K562 (cell line): Measurements from ENCODE around the gene SMOC2. TPM values are rescaled to one million over a fixed set of nuclear protein-coding genes. Genes with fewer than 3 reads are reported as not detected.

Experiments
- ATAC-seq: fragments of 200-7000 bp; cut with Tn5 transposase; 3 replicates; pipeline ENCODE4 v1.9.1; 2020; ENCODE audit warnings: moderate library complexity
- BruUV-seq: library from RNA; stranded (reverse); fragments of 400-500 nt; replicated peaks from 2 replicates; lab custom pipeline; 2021; lab: Mats Ljungman, UMichigan
- CTCF ChIA-PET: fragments of 300-600 bp; formaldehyde crosslinking; extraction: SDS; loops from one replicate; lab custom pipeline; 2021; ENCODE audit warnings: low intra/inter-chr PET ratio; lab: Yijun Ruan, JAX
- POLR2A ChIA-PET: fragments of 300-600, 350-650 bp; sonication (Branson Sonifier 250); formaldehyde crosslinking; extraction: SDS; loops from one replicate; lab custom pipeline; 2021; ENCODE audit warnings: antibody characterized with exemption, inconsistent platforms; lab: Yijun Ruan, JAX
- DNase-seq, 4 experiments: peaks; one replicate each; pipeline versions ENCODE4 v3.0.0 to v3.0.0-alpha.2; 2011 to 2018; ENCODE audit warnings: low spot score in 3 of 4, mixed read lengths in 3 of 4; ENCODE audit errors: extremely low read depth in 1 of 4
- FAIRE-seq: peaks from 2 replicates; lab custom pipeline; 2011; peaks lifted over from hg19 to GRCh38; lab: Jason Lieb, UNC
- H2AFZ ChIP-seq: 2 replicates; pipeline ENCODE4 v1.6.0; 2011; ENCODE audit warnings: low read depth, low read length, control low read depth, inconsistent platforms
- H3K27ac ChIP-seq: fragments of 200-600 bp; 3 replicates; pipeline ENCODE4 v1.8.0; 2011; ENCODE audit warnings: low read depth, mild to moderate bottlenecking, control low read depth, inconsistent platforms, low read length, moderate library complexity, mixed read lengths; ENCODE audit errors: extremely low read depth
- H3K27me3 ChIP-seq, 2 experiments: fragments of 300-600 bp in 1 of 2; 2 replicates in 1 of 2; 3 replicates in 1 of 2; pipeline versions ENCODE4 v1.6.0 to v1.8.0; 2011; ENCODE audit warnings: inconsistent platforms in 2 of 2, low read length in 2 of 2, mild to moderate bottlenecking in 1 of 2, mixed read lengths in 1 of 2, moderate library complexity in 1 of 2; ENCODE audit not compliant: control insufficient read depth in 2 of 2, insufficient read depth in 2 of 2
- H3K36me3 ChIP-seq: fragments of 300-600 bp; 3 replicates; pipeline ENCODE4 v1.8.0; 2011; ENCODE audit warnings: mild to moderate bottlenecking, low read length, inconsistent platforms; ENCODE audit not compliant: control insufficient read depth, insufficient read depth
- H3K4me1 ChIP-seq, 2 experiments: fragments of 200-600 bp in 1 of 2; replicated peaks in 1 of 2; 2 replicates in 1 of 2; 3 replicates in 1 of 2; pipeline versions ENCODE4 v1.5.1 to v1.8.0; 2011; ENCODE audit warnings: inconsistent platforms in 2 of 2, low read length in 2 of 2, mild to moderate bottlenecking in 1 of 2, mixed read lengths in 1 of 2, moderate library complexity in 1 of 2; ENCODE audit not compliant: control insufficient read depth in 2 of 2, insufficient read depth in 2 of 2
- H3K4me2 ChIP-seq: 2 replicates; pipeline ENCODE4 v1.6.1; 2011; ENCODE audit warnings: low read length, control low read depth, inconsistent platforms, mixed read lengths; ENCODE audit not compliant: insufficient read depth
- H3K4me3 ChIP-seq: fragments of 200-600 bp; sonication (generic), shearing (Covaris generic); 2 replicates; pipeline ENCODE4 v1.5.1; 2016; ENCODE audit warnings: control low read depth, inconsistent platforms
- H3K79me2 ChIP-seq: fragments of 200-600 bp; 3 replicates; pipeline ENCODE4 v1.8.0; 2011; ENCODE audit warnings: low read length, inconsistent platforms; ENCODE audit not compliant: control insufficient read depth, insufficient read depth
- H3K9ac ChIP-seq, 2 experiments: 2 replicates each; pipeline versions ENCODE4 v1.6.0 to v1.6.1; 2011; ENCODE audit warnings: low read depth in 2 of 2, low read length in 2 of 2, control low read depth in 1 of 2, inconsistent platforms in 1 of 2, mild to moderate bottlenecking in 1 of 2, mixed read lengths in 1 of 2; ENCODE audit not compliant: insufficient read depth in 1 of 2
- H3K9me1 ChIP-seq: one replicate; pipeline ENCODE4 v1.6.0; 2011; ENCODE audit warnings: inconsistent platforms, mild to moderate bottlenecking, low read length, moderate library complexity; ENCODE audit not compliant: control insufficient read depth, insufficient read depth
- H3K9me3 ChIP-seq: replicated peaks from 2 replicates; pipeline ENCODE4 v1.5.1; 2011; ENCODE audit warnings: low read depth, low read length, inconsistent platforms; ENCODE audit not compliant: control insufficient read depth, insufficient read depth
- H4K20me1 ChIP-seq: replicated peaks from 2 replicates; pipeline ENCODE4 v1.6.1; 2011; ENCODE audit warnings: low read length, inconsistent platforms, mixed read lengths; ENCODE audit not compliant: control insufficient read depth, insufficient read depth
- ETV5 ChIP-seq: sonication (generic); formaldehyde crosslinking; IDR thresholded peaks from 2 replicates; pipeline ENCODE4 v1.4.0; 2020; ENCODE audit warnings: low read depth, mild to moderate bottlenecking, missing genetic modification reagents
- GTF2F1 ChIP-seq: IDR thresholded peaks from 2 replicates; pipeline ENCODE4 v1.6.1; 2011; ENCODE audit warnings: low read depth, low read length, improper control_type of control experiment
- SRSF7 ChIP-seq: fragments of 200-400 bp; formaldehyde crosslinking; optimal IDR thresholded peaks from 2 replicates; pipeline ENCODE3; 2017; ENCODE audit warnings: mild to moderate bottlenecking, low read depth, low read length
- TFAM ChIP-seq: fragments of 250-450 bp; sonication (Bioruptor Pico); conservative IDR thresholded peaks from 2 replicates; pipeline ENCODE4 v1.5.0; 2021; ENCODE audit warnings: mild to moderate bottlenecking, moderate library complexity
- ZNF316 ChIP-seq: fragments of 450-650 bp; IDR thresholded peaks from 2 replicates; pipeline ENCODE4 v1.6.1; 2016
- WGBS: fragments of 100-300 bp; shearing (Covaris generic); methylation state at CpG from one replicate; pipeline ENCODE4 v1.1.6; 2016; ENCODE audit warnings: low coverage, mixed read lengths; ENCODE audit not compliant: insufficient coverage; ENCODE audit errors: missing lambda C conversion rate; 5-methylcytosine and 5-hydroxymethylcytosine counted together
- in situ Hi-C: fragments of 300-500 bp; cut with MboI; formaldehyde crosslinking; loops from 4 replicates; pipeline ENCODE4 v1.15.0; 2018; ENCODE audit warnings: inconsistent platforms, mixed read lengths
- intact Hi-C: fragments of 100-400 bp; cut with micrococcal nuclease; formaldehyde crosslinking; loops from 2 replicates; pipeline ENCODE4 v1.14.2; 2022
- polyA plus RNA-seq, 8 experiments: library from polyadenylated mRNA; depleted of rRNA in 4 of 8; stranded (reverse) in 5 of 8; unstranded in 3 of 8; fragments of >200 nt; fragmentation: Nextera tagmentation in 2 of 8; fragmentation: Illumina TruSeq in 1 of 8; extraction: Ambion mirVana in 2 of 8; extraction: Trizol in 1 of 8; gene quantifications; 2 replicates each; pipeline versions ENCODE4 v1.2.1 to v1.2.3, GENCODE V29; 2011 to 2014; ENCODE audit warnings: inconsistent platforms in 1 of 8, missing spikeins in 1 of 8
- total RNA-seq, 7 experiments: library from RNA; depleted of rRNA in 6 of 7; stranded (reverse); fragments of >200 nt in 6 of 7; fragmentation: Illumina TruSeq in 2 of 7; extraction: Trizol in 2 of 7; gene quantifications; 2 replicates each; pipeline versions ENCODE4 v1.2.1 to v1.2.3, GENCODE V29; 2011 to 2021; ENCODE audit warnings: low replicate concordance in 1 of 7
- TF ChIP-seq, protein P1 (sequence below): fragments of 200-800 bp; sonication (Bioruptor generic); IDR thresholded peaks from 2 replicates; pipeline ENCODE4 v1.6.1; 2017; ENCODE audit warnings: missing genetic modification characterization, missing compliant biosample characterization
- TF ChIP-seq, protein P2 (sequence below): fragments of 250-450 bp; sonication (Bioruptor Pico); IDR thresholded peaks from 2 replicates; pipeline ENCODE4 v1.4.0; 2020
- TF ChIP-seq, protein P3 (sequence below): IDR thresholded peaks from 2 replicates; pipeline ENCODE4 v1.6.1; 2016; ENCODE audit warnings: missing genetic modification characterization, missing compliant biosample characterization

Gene SMOC2
- total and polyA plus RNA-seq, 9 of the 15 experiments (the other 6 are each of a cell fraction or from before 2014, with no cell fraction given) = 0.45 to 2.3 (median 1.1) TPM

DNA sequence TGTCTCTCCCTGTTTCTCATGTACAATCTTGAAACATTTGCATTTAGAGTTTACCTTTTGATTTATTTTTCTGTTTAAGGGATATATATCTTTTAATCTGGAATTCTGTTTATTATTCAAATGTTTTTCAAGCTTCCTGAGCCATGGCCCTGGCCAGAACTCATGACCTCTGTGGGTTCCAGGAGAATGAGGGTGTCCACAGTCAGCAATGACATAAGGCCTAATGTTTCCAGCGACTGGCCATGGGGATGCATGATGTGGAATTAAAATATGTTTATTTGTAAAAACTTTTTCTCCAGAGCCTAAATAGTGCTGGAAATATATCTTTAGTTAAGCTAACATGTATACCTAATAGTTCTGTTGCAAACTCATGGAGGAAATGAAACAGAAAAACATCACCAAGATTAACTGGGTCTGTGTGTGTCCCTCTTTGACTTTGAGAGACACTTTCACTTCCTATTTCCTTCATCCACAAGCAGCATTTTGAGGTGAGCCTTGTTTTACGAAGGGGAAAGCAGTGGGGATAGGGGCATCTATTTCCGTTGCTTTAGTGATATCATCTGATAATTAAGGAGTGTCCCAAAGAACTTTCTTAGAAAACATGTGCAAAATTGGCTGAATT, 87.6 kb downstream of the SMOC2 start:
- no peaks in the 10 kb centered on the region for H3K9me3 ChIP-seq
- FAIRE-seq (no peak), DNase-seq (no peak), ATAC-seq (no peak)
- no peak overlapping the region for H3K4me2 ChIP-seq
- ChIA-PET CTCF (no interaction called here), POLR2A (no interaction called here)
- in situ Hi-C loops = no loop called here
- BruUV-seq = no TSS peak
- no peak overlapping the region for H3K27ac ChIP-seq
- no peak overlapping the region for H3K9ac ChIP-seq
- no peaks in the 10 kb centered on the region for H3K9me1 ChIP-seq
- H4K20me1 ChIP-seq = no peaks in the 10 kb centered on the region
- H3K36me3 ChIP-seq = no peaks in the 10 kb centered on the region
- no peak overlapping the region for H3K4me3 ChIP-seq
- 23% methylated on average over 3 of the region's 3 CpGs for WGBS
- H3K79me2 ChIP-seq = no peaks in the 10 kb centered on the region
- intact Hi-C loops = no loop called here
- 0 out of 5 replicates have a peak, but pooled peaks cover 0 to 2% of the 10 kb centered on the region in 2 experiments for H3K4me1 ChIP-seq
- no peak overlapping the region for H2AFZ ChIP-seq
- H3K27me3 ChIP-seq = peaks cover 16 to 39% of the 10 kb centered on the region in 2 experiments
- TF ChIP-seq ZNF316 (no peak), SRSF7 (no peak), GTF2F1 (no peak), TFAM (no peak), ETV5 (CRISPR knock-in tag) (no peak)
- TF ChIP-seq, protein P1, sequence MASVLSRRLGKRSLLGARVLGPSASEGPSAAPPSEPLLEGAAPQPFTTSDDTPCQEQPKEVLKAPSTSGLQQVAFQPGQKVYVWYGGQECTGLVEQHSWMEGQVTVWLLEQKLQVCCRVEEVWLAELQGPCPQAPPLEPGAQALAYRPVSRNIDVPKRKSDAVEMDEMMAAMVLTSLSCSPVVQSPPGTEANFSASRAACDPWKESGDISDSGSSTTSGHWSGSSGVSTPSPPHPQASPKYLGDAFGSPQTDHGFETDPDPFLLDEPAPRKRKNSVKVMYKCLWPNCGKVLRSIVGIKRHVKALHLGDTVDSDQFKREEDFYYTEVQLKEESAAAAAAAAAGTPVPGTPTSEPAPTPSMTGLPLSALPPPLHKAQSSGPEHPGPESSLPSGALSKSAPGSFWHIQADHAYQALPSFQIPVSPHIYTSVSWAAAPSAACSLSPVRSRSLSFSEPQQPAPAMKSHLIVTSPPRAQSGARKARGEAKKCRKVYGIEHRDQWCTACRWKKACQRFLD (CRISPR knock-in tag) = no peak
- TF ChIP-seq, protein P2, sequence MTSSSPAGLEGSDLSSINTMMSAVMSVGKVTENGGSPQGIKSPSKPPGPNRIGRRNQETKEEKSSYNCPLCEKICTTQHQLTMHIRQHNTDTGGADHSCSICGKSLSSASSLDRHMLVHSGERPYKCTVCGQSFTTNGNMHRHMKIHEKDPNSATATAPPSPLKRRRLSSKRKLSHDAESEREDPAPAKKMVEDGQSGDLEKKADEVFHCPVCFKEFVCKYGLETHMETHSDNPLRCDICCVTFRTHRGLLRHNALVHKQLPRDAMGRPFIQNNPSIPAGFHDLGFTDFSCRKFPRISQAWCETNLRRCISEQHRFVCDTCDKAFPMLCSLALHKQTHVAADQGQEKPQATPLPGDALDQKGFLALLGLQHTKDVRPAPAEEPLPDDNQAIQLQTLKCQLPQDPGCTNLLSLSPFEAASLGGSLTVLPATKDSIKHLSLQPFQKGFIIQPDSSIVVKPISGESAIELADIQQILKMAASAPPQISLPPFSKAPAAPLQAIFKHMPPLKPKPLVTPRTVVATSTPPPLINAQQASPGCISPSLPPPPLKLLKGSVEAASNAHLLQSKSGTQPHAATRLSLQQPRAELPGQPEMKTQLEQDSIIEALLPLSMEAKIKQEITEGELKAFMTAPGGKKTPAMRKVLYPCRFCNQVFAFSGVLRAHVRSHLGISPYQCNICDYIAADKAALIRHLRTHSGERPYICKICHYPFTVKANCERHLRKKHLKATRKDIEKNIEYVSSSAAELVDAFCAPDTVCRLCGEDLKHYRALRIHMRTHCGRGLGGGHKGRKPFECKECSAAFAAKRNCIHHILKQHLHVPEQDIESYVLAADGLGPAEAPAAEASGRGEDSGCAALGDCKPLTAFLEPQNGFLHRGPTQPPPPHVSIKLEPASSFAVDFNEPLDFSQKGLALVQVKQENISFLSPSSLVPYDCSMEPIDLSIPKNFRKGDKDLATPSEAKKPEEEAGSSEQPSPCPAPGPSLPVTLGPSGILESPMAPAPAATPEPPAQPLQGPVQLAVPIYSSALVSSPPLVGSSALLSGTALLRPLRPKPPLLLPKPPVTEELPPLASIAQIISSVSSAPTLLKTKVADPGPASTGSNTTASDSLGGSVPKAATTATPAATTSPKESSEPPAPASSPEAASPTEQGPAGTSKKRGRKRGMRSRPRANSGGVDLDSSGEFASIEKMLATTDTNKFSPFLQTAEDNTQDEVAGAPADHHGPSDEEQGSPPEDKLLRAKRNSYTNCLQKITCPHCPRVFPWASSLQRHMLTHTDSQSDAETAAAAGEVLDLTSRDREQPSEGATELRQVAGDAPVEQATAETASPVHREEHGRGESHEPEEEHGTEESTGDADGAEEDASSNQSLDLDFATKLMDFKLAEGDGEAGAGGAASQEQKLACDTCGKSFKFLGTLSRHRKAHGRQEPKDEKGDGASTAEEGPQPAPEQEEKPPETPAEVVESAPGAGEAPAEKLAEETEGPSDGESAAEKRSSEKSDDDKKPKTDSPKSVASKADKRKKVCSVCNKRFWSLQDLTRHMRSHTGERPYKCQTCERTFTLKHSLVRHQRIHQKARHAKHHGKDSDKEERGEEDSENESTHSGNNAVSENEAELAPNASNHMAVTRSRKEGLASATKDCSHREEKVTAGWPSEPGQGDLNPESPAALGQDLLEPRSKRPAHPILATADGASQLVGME (CRISPR knock-in tag) = no peak
- TF ChIP-seq, protein P3, sequence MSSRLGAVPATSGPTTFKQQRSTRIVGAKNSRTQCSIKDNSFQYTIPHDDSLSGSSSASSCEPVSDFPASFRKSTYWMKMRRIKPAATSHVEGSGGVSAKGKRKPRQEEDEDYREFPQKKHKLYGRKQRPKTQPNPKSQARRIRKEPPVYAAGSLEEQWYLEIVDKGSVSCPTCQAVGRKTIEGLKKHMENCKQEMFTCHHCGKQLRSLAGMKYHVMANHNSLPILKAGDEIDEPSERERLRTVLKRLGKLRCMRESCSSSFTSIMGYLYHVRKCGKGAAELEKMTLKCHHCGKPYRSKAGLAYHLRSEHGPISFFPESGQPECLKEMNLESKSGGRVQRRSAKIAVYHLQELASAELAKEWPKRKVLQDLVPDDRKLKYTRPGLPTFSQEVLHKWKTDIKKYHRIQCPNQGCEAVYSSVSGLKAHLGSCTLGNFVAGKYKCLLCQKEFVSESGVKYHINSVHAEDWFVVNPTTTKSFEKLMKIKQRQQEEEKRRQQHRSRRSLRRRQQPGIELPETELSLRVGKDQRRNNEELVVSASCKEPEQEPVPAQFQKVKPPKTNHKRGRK (tag) = no peak
